ENCODE data around the gene MAN2A2.

The MAN2A2 gene

GRCh38 chr15:90866161-90866715, 36.9 kb upstream of the MAN2A2 start:
- 87% methylated on average over 16 of the region's 16 CpGs for WGBS

GRCh38 chr15:90866800-90867199, 36.3 kb upstream of the MAN2A2 start:
- H3K23ac ChIP-seq (ENCODE audit: low read length in 2 of 2), result no peak overlapping the region
- 96% methylated on average over 3 of the region's 3 CpGs for WGBS
- no peak overlapping the region for H2BK12ac ChIP-seq (ENCODE audit: low read length in 2 of 2)
- no peak overlapping the region for H4K91ac ChIP-seq (ENCODE audit: low read length)
- no peak overlapping the region for H3K4me2 ChIP-seq (ENCODE audit: low read length, poor library complexity, severe bottlenecking)
- H2BK15ac ChIP-seq (ENCODE audit: low read depth, poor library complexity, severe bottlenecking), result no peak overlapping the region
- H3K14ac ChIP-seq (ENCODE audit: low read length in 2 of 2), result no peak overlapping the region
- no peak overlapping the region for H2BK5ac ChIP-seq (ENCODE audit: low read depth, low read length, poor library complexity, severe bottlenecking)
- no peak overlapping the region for H2AK5ac ChIP-seq (ENCODE audit: low read length, severe bottlenecking)
- H4K8ac ChIP-seq (ENCODE audit: low read length), result no peak overlapping the region
- no peak overlapping the region for H2AFZ ChIP-seq (ENCODE audit: low read depth, low read length)
- H3K79me1 ChIP-seq (replicated peaks; ENCODE audit: low read length, poor library complexity, severe bottlenecking), result no peaks in the 10 kb centered on the region
- peaks cover 20% of the 10 kb centered on the region for H3K4me1 ChIP-seq (ENCODE audit: control insufficient read depth, insufficient read depth, low read depth, low read length)
- no peaks in the 10 kb centered on the region for H3K36me3 ChIP-seq (ENCODE audit: control insufficient read depth in 1 of 2, insufficient read depth in 2 of 2, low read depth in 1 of 2, low read length in 2 of 2)
- H3K27ac ChIP-seq (ENCODE audit: low read length, poor library complexity, severe bottlenecking), result no peak overlapping the region
- no peak overlapping the region for H3K4me3 ChIP-seq (ENCODE audit: insufficient read depth in 1 of 2, low read depth in 1 of 2, low read length in 2 of 2)
- no peaks in the 10 kb centered on the region for H3K9me3 ChIP-seq (ENCODE audit: control insufficient read depth, low read length)
- no peak overlapping the region for H3K4ac ChIP-seq (ENCODE audit: low read depth in 1 of 2, low read length in 2 of 2)
- H3K27me3 ChIP-seq (ENCODE audit: control insufficient read depth in 1 of 2, insufficient read depth in 1 of 2, low read length in 2 of 2), result no peaks in the 10 kb centered on the region
- H2BK120ac ChIP-seq (ENCODE audit: low read depth, low read length), result no peak overlapping the region
- no peak overlapping the region for H3K9ac ChIP-seq (ENCODE audit: low read length)
- no peak for DNase-seq
- H3K18ac ChIP-seq (ENCODE audit: low read depth in 1 of 2, low read length in 2 of 2), result no peak overlapping the region

More at GRCh38 chr15:90866161-90866715, 36.9 kb upstream of the MAN2A2 start:
- Histone ChIP-seq H2BK120ac (ENCODE audit: low read depth, low read length) (no peak overlapping the region), H3K9ac (ENCODE audit: low read length) (no peak overlapping the region), H3K18ac (ENCODE audit: low read depth in 1 of 2, low read length in 2 of 2) (no peak overlapping the region), H3K36me3 (ENCODE audit: control insufficient read depth in 1 of 2, insufficient read depth in 2 of 2, low read depth in 1 of 2, low read length in 2 of 2) (no peaks in the 10 kb centered on the region), H2AFZ (ENCODE audit: low read depth, low read length) (no peak overlapping the region), H3K23ac (ENCODE audit: low read length in 2 of 2) (no peak overlapping the region), H2AK5ac (ENCODE audit: low read length, severe bottlenecking) (no peak overlapping the region), H3K14ac (ENCODE audit: low read length in 2 of 2) (peak overlapping the region in 1 of 2 experiments; percentile 61), H3K9me3 (ENCODE audit: control insufficient read depth, low read length) (no peaks in the 10 kb centered on the region), H2BK15ac (ENCODE audit: low read depth, poor library complexity, severe bottlenecking) (no peak overlapping the region), H3K4me2 (ENCODE audit: low read length, poor library complexity, severe bottlenecking) (no peak overlapping the region), H3K79me1 (replicated peaks; ENCODE audit: low read length, poor library complexity, severe bottlenecking) (no peaks in the 10 kb centered on the region), H2BK12ac (ENCODE audit: low read length in 2 of 2) (no peak overlapping the region), H4K91ac (ENCODE audit: low read length) (no peak overlapping the region), H3K4ac (ENCODE audit: low read depth in 1 of 2, low read length in 2 of 2) (no peak overlapping the region), H4K8ac (ENCODE audit: low read length) (no peak overlapping the region), H3K27me3 (ENCODE audit: control insufficient read depth in 1 of 2, insufficient read depth in 1 of 2, low read length in 2 of 2) (no peaks in the 10 kb centered on the region), H3K4me1 (ENCODE audit: control insufficient read depth, insufficient read depth, low read depth, low read length) (peaks cover 20% of the 10 kb centered on the region), H3K27ac (ENCODE audit: low read length, poor library complexity, severe bottlenecking) (no peak overlapping the region), H3K4me3 (ENCODE audit: insufficient read depth in 1 of 2, low read depth in 1 of 2, low read length in 2 of 2) (no peak overlapping the region), H2BK5ac (ENCODE audit: low read depth, low read length, poor library complexity, severe bottlenecking) (no peak overlapping the region)
- DNase-seq, result no peak

- no peaks in the 10 kb centered on the region for H3K9me3 ChIP-seq (ENCODE audit: control insufficient read depth, low read length)
- no peak within 1 kb of the TSS for H3K4me3 ChIP-seq (ENCODE audit: insufficient read depth in 1 of 2, low read depth in 1 of 2, low read length in 2 of 2)
- peaks cover 32% of the 10 kb centered on the region for H3K4me1 ChIP-seq (ENCODE audit: control insufficient read depth, insufficient read depth, low read depth, low read length)
- DNase-seq, result no peak
- 92% methylated on average over 5 of the region's 6 CpGs for WGBS
- peak within 1 kb of the TSS; percentile 46 for H3K9ac ChIP-seq (ENCODE audit: low read length)
- peak within 1 kb of the TSS; percentile 37 for H2BK120ac ChIP-seq (ENCODE audit: low read depth, low read length)
- H2BK15ac ChIP-seq (ENCODE audit: low read depth, poor library complexity, severe bottlenecking), result peak within 1 kb of the TSS; percentile 84
- H3K18ac ChIP-seq (ENCODE audit: low read depth in 1 of 2, low read length in 2 of 2), result peak within 1 kb of the TSS; percentile 63 to 88
- H4K8ac ChIP-seq (ENCODE audit: low read length), result peak within 1 kb of the TSS; percentile 89
- H3K27me3 ChIP-seq (ENCODE audit: control insufficient read depth in 1 of 2, insufficient read depth in 1 of 2, low read length in 2 of 2), result no peaks in the 10 kb centered on the region
- no peak within 1 kb of the TSS for H3K4me2 ChIP-seq (ENCODE audit: low read length, poor library complexity, severe bottlenecking)
- H3K27ac ChIP-seq (ENCODE audit: low read length, poor library complexity, severe bottlenecking), result peak within 1 kb of the TSS; percentile 37
- no peak within 1 kb of the TSS for H2AFZ ChIP-seq (ENCODE audit: low read depth, low read length)
- peak within 1 kb of the TSS in 1 of 2 experiments; percentile 21 for H3K14ac ChIP-seq (ENCODE audit: low read length in 2 of 2)
- H2BK12ac ChIP-seq (ENCODE audit: low read length in 2 of 2), result peak within 1 kb of the TSS; percentile 8 to 91
- H2AK5ac ChIP-seq (ENCODE audit: low read length, severe bottlenecking), result peak within 1 kb of the TSS; percentile 51
- H3K79me1 ChIP-seq (replicated peaks; ENCODE audit: low read length, poor library complexity, severe bottlenecking), result no peaks in the 10 kb centered on the region
- peaks cover 0 to 2% of the 10 kb centered on the region in 2 experiments for H3K36me3 ChIP-seq (ENCODE audit: control insufficient read depth in 1 of 2, insufficient read depth in 2 of 2, low read depth in 1 of 2, low read length in 2 of 2)
- H3K23ac ChIP-seq (ENCODE audit: low read length in 2 of 2), result no peak within 1 kb of the TSS
- H3K4ac ChIP-seq (ENCODE audit: low read depth in 1 of 2, low read length in 2 of 2), result peak within 1 kb of the TSS; percentile 82 to 88
- H2BK5ac ChIP-seq (ENCODE audit: low read depth, low read length, poor library complexity, severe bottlenecking), result peak within 1 kb of the TSS; percentile 25
- peak within 1 kb of the TSS; percentile 84 for H4K91ac ChIP-seq (ENCODE audit: low read length)
Measured at GRCh38 chr15:90868261-90868689, 34.8 kb upstream of the MAN2A2 start, which contains the start of gene FURIN. TSS of gene FURIN (plus strand) at chr15:90868588. CDS start at chr15:90875741, 7,153 bp downstream.

- H2BK5ac ChIP-seq (ENCODE audit: low read depth, low read length, poor library complexity, severe bottlenecking), result peak overlapping the region; percentile 25
- H3K9ac ChIP-seq (ENCODE audit: low read length), result peak overlapping the region; percentile 46
- DNase-seq, result no peak
- H3K9me3 ChIP-seq (ENCODE audit: control insufficient read depth, low read length), result no peaks in the 10 kb centered on the region
- no peak overlapping the region for H3K14ac ChIP-seq (ENCODE audit: low read length in 2 of 2)
- H3K27ac ChIP-seq (ENCODE audit: low read length, poor library complexity, severe bottlenecking), result peak overlapping the region; percentile 37
- H4K91ac ChIP-seq (ENCODE audit: low read length), result peak overlapping the region; percentile 84
- H3K4me2 ChIP-seq (ENCODE audit: low read length, poor library complexity, severe bottlenecking), result no peak overlapping the region
- peaks cover 0 to 3% of the 10 kb centered on the region in 2 experiments for H3K36me3 ChIP-seq (ENCODE audit: control insufficient read depth in 1 of 2, insufficient read depth in 2 of 2, low read depth in 1 of 2, low read length in 2 of 2)
- H3K18ac ChIP-seq (ENCODE audit: low read depth in 1 of 2, low read length in 2 of 2), result peak overlapping the region; percentile 58 to 88
- H3K23ac ChIP-seq (ENCODE audit: low read length in 2 of 2), result no peak overlapping the region
- H2AK5ac ChIP-seq (ENCODE audit: low read length, severe bottlenecking), result peak overlapping the region; percentile 51
- peak overlapping the region; percentile 89 for H4K8ac ChIP-seq (ENCODE audit: low read length)
- no peaks in the 10 kb centered on the region for H3K79me1 ChIP-seq (replicated peaks; ENCODE audit: low read length, poor library complexity, severe bottlenecking)
- peaks cover 40% of the 10 kb centered on the region for H3K4me1 ChIP-seq (ENCODE audit: control insufficient read depth, insufficient read depth, low read depth, low read length)
- no peaks in the 10 kb centered on the region for H3K27me3 ChIP-seq (ENCODE audit: control insufficient read depth in 1 of 2, insufficient read depth in 1 of 2, low read length in 2 of 2)
- no peak overlapping the region for H2AFZ ChIP-seq (ENCODE audit: low read depth, low read length)
- H2BK120ac ChIP-seq (ENCODE audit: low read depth, low read length), result peak overlapping the region; percentile 37
- peak overlapping the region in 1 of 2 experiments; percentile 91 for H2BK12ac ChIP-seq (ENCODE audit: low read length in 2 of 2)
- H3K4me3 ChIP-seq (ENCODE audit: insufficient read depth in 1 of 2, low read depth in 1 of 2, low read length in 2 of 2), result no peak overlapping the region
- H3K4ac ChIP-seq (ENCODE audit: low read depth in 1 of 2, low read length in 2 of 2), result peak overlapping the region; percentile 82 to 88
- peak overlapping the region; percentile 84 for H2BK15ac ChIP-seq (ENCODE audit: low read depth, poor library complexity, severe bottlenecking)
Measured at GRCh38 chr15:90869140-90869541, 34.0 kb upstream of the MAN2A2 start.

Measured in mesenchymal stem cell (in vitro differentiated cells and primary cell).